Measurements from ENCODE around the gene SFN. TPM values are rescaled to one million over a fixed set of nuclear protein-coding genes. Genes with fewer than 3 reads are reported as not detected.

Gene SFN
- not detected in 2 replicates for total RNA-seq

GRCh38 chr1:26862781-26863684 lies at the start of gene SFN:
Gene SFN, plus strand, starts transcription at chr1:26863149. Its CDS starts 64 bp downstream, at chr1:26863213.

GRCh38 chr1:26826261-26827105 lies 36.5 kb upstream of the SFN start, which contains the start of gene ZDHHC18:
Gene ZDHHC18, plus strand, starts transcription at chr1:26826688. Its CDS starts 117 bp downstream, at chr1:26826805.

GRCh38 chr1:26889551-26890466 lies 26.9 kb downstream of the SFN start, which contains the start of gene GPN2:
Gene GPN2, minus strand, starts transcription at chr1:26890283. Its CDS starts 187 bp downstream, at chr1:26890096.

DNA sequence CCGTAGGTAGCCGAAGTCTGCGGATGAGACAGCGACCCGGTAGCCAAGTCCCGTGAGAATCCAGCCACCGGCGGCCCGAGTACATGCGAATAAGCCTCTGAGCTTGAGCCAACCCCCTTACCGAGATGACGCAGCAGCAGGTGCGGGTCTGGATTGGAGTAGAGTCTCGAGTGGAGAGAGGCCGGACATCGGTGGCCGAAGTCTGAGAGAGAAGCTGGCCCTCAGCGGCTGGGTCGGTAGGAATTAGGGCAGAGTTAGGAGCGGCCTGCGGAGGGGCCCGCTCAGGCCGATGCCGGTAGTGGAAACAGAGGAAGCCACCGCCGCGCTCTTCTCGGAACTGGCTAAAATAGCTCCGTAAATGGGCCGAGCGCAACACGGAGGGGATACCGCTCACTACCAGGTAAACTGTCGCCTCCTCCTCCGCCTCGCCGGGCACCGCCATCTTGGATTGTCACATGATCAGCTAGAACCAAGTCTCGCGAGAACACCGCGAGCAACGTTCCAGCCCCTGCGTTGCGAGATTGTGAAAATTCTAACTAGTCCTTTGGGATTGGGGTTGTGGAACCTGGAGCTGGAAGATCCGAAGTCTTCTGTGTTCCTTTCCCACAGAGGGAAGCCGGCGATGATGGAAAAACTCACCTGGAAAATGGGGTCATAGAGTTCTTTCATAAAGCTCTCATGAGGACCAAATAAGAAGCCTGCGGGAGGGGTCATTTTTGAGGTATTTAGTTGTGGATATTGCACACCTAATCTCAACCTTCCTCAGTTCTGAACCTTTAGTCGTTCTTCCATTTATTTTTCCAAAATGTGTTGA lies 37.3 kb downstream of the SFN start, which contains the start of gene GPATCH3:
Gene GPATCH3 (minus strand): TSS at position 467 of the 814 bp plus-strand sequence. CDS start 25 bp downstream, at position 442.

Small RNA genes lying within 50 kb of the gene (small RNA-seq; reads per million reads assigned to genes)
- gene RN7SL165P = not detected

Other genes with a start within 250 kb of the SFN start
- gene ARID1A, start 167.1 kb upstream of the SFN start, total RNA-seq = 40.4 and 47.7 TPM in 2 replicates
- 6.6 and 7.4 TPM in 2 replicates for gene PIGV, start 75.2 kb upstream of the SFN start, total RNA-seq
- 9.4 and 18.3 TPM in 2 replicates for gene ZDHHC18, start 36.5 kb upstream of the SFN start, total RNA-seq
- gene GPN2, start 27.1 kb downstream of the SFN start, total RNA-seq = 10.4 and 11.2 TPM in 2 replicates
- 7.5 and 7.8 TPM in 2 replicates for gene GPATCH3, start 37.3 kb downstream of the SFN start, total RNA-seq
- gene NR0B2, start 50.8 kb downstream of the SFN start, total RNA-seq = not detected in 2 replicates
- 58.0 and 60.5 TPM in 2 replicates for gene NUDC, start 58.6 kb downstream of the SFN start, total RNA-seq
- not detected in 2 replicates for gene KDF1, start 97.3 kb downstream of the SFN start, total RNA-seq
- gene TRNP1, start 130.5 kb downstream of the SFN start, total RNA-seq = 10.2 and 10.8 TPM in 2 replicates
- gene TENT5B, start 149.7 kb downstream of the SFN start, total RNA-seq = 0.27 and 0.79 TPM in 2 replicates

All from thoracic aorta endothelial cell (primary cell).